NCI-H524 treated with DMSO at 0.1 percent for 48 hours (cell line): ENCODE data around the gene RBPJL.
"Not testable (repeated sequence)": the region's sequence is repeated elsewhere in the genome, so short reads cannot be mapped to it uniquely, and the experiment has no call there.

ENCODE experiments used
- DNase-seq: peaks from one replicate; lab custom pipeline; 2025; lab: John Stamatoyannopoulos, UW

RBPJL gene

GRCh38 chr20:45342855-45343531, 36.4 kb downstream of the RBPJL start:
- DNase-seq, result no peak

DNA sequence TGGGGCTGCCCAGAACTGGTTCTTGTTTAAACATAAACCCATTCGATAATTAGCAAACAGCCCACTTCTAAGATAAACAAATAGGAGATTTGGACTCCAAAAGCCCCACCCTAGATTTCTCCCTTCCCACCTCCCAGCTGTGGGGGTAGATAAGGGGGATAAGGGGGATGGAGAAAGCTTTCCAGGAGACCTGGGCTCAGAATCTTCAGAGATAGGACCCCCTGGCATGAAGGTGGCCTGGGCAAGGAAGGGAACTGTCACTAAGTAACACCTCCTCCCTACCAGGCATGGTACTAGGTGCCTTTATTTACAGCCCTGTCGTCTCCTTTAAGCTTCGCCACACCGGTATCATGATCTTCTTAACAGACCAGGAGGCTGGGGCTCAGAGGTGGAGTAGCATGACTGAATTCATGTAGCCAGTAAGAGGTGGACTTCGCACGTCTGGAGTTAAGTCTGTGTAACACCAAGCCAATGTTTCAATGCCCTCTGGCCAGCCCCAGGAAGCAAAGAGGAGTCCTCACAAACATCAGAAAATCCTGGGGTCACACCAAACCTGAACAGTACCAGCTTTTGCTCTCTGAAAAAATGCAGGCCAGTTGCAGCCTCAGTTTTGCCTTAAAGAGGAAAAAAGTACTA, 37.0 kb downstream of the RBPJL start:
- no peak for DNase-seq

GRCh38 chr20:45344168-45344860, 37.7 kb downstream of the RBPJL start:
- DNase-seq, result no peak

DNA sequence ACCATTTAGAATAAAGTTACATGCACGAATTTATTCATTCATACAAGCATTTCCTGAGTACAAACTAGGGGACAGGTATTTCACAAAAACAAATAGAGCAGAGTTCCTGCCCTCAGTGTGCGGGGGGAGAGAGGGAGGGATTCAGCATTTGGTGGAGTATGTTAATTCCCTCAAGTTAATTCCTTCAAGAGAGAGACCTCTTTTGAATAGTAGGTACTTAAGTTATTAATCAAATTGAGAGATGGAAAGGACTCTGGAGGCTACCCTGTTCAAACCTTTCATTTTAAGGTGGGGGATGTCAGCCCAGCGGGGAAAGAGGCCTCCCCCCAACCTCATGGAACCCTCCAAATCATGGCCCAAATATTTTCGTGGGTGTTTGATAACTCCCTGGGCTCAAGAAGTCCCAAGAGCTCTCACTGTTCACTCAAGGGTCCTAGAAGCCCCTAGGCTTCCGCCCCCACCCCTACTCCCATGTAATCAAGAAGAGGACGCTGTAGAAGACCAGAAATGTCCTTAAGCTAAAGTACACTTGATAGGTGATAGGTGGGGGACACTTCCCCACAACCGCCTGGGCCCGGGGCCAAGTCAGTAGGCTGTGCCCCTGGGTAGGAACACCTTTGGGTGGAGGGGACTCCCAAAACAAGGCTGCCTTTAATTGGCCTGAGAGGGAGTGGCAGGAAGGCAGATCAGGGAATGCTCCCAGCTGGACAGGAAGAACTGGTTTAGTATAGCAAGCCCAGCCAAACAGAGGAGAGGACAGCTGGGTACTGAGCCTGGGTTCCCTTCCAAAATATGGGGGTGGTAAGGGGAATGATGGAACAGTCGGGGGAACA, 38.7 kb downstream of the RBPJL start:
- no peak for DNase-seq

- no peak for DNase-seq
Measured at GRCh38 chr20:45346291-45346718, 39.7 kb downstream of the RBPJL start.

DNA sequence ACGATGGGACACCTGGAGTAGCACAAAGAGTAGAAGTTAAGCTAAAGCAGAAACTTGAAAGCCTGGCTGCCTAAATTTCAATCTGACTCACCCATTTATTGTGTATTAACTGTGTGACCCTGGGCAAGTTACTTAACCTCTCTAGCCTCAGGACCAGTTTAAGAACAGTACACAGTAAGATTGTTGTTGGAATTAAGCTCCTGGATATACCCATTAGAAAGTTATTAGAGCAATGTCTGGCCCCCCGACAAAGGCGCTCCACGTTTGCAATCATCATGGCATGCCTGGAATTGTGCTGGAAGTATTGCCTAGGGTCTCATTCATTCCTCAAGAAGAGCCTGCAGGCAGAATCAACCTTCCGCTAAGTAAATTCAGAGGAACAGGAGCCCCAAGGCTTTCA, 40.2 kb downstream of the RBPJL start:
- DNase-seq, result no peak

DNA sequence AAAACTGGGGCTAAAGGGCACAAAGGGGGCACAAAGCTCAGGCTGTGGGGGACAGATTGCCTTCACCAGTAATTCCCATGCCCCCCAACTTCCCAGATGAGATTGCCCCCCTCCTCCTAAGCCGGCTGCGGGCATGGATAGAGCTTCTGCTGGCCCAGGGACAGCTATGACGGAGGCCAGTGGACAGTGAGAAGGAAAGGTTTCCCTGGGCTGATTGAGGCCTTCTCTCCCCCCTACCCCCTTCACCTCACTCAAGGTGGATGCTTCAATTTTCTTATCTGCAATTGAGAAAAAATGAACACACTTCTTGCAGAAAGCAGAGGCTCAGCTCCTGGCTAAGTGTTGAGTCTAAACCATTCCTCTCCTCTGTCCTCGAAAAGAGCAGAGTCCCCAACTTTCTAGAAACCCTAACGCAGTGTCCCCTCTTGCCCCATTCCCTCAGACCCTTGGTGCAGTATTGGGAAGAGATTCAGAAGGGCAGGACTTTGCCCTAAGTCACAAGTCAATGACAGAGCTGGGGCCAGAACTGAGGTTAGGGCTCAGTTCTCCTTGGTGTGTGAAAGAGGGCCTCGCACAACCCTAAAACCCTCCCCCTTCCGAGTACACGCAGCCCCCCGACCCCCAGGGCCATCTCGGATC, 40.8 kb downstream of the RBPJL start:
- DNase-seq, result no peak

- no peak for DNase-seq
Measured at GRCh38 chr20:45347936-45348778, 41.5 kb downstream of the RBPJL start, which contains the start of gene SDC4. SDC4 (minus strand) TSS chr20:45348424; CDS start chr20:45348384, 40 bp downstream.

- DNase-seq, result no peak
Measured at GRCh38 chr20:45350217-45350616, 43.6 kb downstream of the RBPJL start.

- DNase-seq, result not testable (repeated sequence)
Measured at GRCh38 chr20:45350795-45351194, 44.2 kb downstream of the RBPJL start.

GRCh38 chr20:45352729-45353128, 46.1 kb downstream of the RBPJL start:
- DNase-seq, result no peak

- DNase-seq, result no peak
Measured at GRCh38 chr20:45353746-45354145, 47.1 kb downstream of the RBPJL start.

GRCh38 chr20:45354423-45355208, 48.0 kb downstream of the RBPJL start:
- no peak for DNase-seq

GRCh38 chr20:45355209-45356084, 48.8 kb downstream of the RBPJL start:
- no peak for DNase-seq

- no peak for DNase-seq
Measured at GRCh38 chr20:45358282-45359068, 51.8 kb downstream of the RBPJL start.

DNA sequence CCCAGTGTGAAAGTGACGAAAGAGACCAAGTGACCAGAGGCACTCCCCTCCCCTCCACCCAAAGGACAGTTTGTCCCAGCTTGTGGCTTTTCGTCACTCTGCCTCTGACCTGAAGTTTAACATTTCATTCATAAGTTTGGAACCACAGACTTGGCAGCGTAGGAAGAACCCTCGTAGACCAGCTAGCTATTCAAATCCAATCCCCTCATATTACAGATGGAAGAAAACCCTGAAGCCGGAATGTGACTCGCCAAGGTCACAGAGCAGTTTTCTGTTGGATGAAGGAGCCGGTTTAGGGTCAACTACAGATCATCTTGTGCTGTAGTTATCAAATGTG, 52.4 kb downstream of the RBPJL start:
- DNase-seq, result no peak

DNA sequence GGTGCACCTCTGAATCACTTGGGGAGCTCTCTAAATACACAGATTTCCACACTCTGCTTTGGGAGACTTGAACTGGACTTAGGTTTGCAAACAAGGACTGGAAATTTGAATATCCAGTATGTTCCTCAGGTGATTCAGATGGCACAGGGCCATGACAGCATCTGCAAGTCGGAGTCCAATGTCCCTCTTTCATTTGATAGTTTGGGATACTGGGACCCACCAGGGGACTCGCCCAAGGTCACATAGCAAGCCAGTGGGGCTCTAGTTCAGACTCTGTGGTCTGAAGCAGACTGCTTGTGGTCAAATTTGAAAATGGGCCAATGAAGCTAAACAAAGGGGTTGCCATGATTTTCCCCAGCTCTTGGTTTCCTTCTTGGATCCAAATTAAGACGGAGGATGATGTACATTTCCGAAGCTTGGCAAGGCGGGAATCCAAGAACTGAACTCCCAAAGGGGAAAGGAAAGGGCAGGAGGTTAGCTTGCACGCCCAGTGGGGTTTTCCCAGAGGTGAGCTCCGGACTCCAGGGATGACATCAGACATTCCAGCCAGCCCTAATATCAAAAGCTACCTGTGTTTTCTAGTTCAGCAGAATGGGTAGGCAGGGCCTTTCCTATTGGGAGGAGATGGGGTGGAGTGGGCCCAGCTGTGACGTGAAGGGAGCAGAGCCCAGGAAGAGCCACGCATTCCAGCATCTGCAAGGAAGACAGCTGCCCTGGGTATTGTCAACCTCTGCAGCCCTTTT, 52.9 kb downstream of the RBPJL start:
- no peak for DNase-seq

DNA sequence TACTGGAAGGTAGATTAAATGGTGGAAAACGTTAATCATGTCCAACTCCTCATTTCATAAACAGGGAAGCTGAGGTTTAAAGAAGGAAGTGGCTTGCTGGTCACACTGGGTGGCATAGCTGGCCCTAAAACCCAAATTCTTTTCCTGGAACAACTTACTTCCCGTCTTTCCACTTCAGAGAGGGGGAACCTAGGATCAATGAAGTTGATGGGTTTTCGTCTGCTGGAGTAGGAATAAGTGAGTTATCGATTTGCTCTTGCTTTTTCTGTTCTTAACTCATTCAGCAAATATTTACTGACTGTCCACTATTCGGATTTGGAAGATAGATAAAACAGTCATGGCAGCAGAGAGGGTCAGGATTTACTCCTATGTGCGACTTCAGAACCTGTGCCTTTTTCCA, 55.2 kb downstream of the RBPJL start:
- no peak for DNase-seq
